Measurements from ENCODE around the gene FLNC.

DNA sequence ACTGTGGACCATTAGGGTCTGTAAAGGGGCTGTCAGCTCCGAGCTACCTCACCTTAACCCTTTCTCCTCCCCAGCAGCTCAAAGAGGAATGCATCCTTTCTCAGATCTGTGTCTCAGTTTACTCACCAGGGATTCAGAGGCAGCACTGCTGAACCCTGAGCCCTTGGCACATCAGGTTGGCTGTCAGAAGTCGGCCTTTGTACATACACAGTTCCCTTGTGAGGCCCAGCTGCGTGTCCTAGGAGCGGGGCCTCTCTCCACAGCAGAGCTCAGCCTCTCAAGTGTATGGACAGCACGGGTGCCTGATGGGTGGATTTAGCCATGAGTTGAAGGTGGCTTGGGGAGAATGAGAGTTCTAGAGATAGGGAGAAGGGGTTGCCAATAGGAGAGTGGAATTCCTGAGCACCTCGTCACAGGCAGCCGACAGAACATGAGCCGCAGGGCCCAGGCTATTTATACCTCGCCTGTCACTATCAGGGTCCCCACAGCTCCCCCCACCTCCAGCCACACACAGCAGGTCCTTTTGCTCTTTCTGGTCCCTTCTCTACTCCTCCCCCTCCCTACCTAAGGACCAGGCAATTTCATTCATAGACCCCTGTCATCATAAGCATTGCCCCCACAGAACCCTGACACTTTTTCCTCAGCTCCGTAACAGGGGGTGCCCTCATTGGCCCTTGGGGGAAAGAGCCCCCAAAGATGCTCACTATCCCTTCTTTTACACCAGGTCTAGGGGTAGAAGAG, 2.1 kb upstream of the FLNC start:
- TF ChIP-seq TARDBP (IDR thresholded peaks at IDR 0.05) (no peak), FOXM1 (IDR thresholded peaks at IDR 0.05; ENCODE audit: borderline replicate concordance) (no peak), CTBP1 (IDR thresholded peaks at IDR 0.05; ENCODE audit: borderline replicate concordance) (no peak), FOXK2 (IDR thresholded peaks at IDR 0.05) (no peak), ELF4 (IDR thresholded peaks at IDR 0.05) (no peak), SUZ12 (IDR thresholded peaks at IDR 0.05) (no peak), SP1 (IDR thresholded peaks at IDR 0.05) (no peak), NFRKB (IDR thresholded peaks at IDR 0.05) (no peak), FOXA1 (IDR thresholded peaks at IDR 0.05) (no peak)
- TF ChIP-seq, protein P1, sequence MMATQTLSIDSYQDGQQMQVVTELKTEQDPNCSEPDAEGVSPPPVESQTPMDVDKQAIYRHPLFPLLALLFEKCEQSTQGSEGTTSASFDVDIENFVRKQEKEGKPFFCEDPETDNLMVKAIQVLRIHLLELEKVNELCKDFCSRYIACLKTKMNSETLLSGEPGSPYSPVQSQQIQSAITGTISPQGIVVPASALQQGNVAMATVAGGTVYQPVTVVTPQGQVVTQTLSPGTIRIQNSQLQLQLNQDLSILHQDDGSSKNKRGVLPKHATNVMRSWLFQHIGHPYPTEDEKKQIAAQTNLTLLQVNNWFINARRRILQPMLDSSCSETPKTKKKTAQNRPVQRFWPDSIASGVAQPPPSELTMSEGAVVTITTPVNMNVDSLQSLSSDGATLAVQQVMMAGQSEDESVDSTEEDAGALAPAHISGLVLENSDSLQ (IDR thresholded peaks at IDR 0.05): no peak
